Stimulated activated CD8-positive, alpha-beta memory T cell treated with anti-CD3 and anti-CD28 coated beads, Interleukin-7, amount 100 ng/mL, for 1 hour (primary cell): ENCODE data around the gene NDUFA11.
"Not testable (repeated sequence)": the region's sequence is repeated elsewhere in the genome, so short reads cannot be mapped to it uniquely, and the experiment has no call there.

Experiments used
- DNase-seq, 2 donors: peaks; one replicate each; pipeline ENCODE4 v3.0.0-alpha.2; 2020; ENCODE audit warnings: low read depth in 2 of 2

NDUFA11 gene

GRCh38 chr19:5857203-5858081 lies 46.1 kb downstream of the NDUFA11 start:
- no peak for DNase-seq

DNA sequence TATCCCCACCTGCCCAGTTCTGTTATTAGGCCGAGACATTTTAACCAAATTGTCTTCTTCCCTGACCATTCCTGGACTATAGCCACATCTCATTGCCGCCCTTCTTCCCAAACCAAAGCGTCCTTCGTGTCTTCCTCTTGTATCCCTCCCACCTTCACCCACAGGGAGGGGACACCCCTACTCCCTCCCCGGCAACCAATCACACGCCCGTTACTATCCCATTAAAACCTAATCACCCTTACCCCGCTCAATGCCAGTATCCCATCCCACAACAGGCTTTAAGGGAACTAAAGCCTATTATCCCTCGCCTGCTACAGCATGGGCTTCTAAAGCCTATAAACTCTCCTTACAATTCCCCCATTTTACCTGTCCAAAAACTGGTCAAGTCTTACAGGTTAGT lies 48.4 kb downstream of the NDUFA11 start:
- DNase-seq = not testable (repeated sequence)

- not testable (repeated sequence) for DNase-seq
Observed at GRCh38 chr19:5854121-5854520, 49.5 kb downstream of the NDUFA11 start.

- no peak for DNase-seq
Observed at GRCh38 chr19:5851302-5851701, 52.3 kb downstream of the NDUFA11 start, which contains the start of gene FUT3. Gene FUT3, minus strand, starts transcription at chr19:5851449.

GRCh38 chr19:5850743-5851293 lies 52.8 kb downstream of the NDUFA11 start:
- DNase-seq = no peak

- DNase-seq = no peak
Observed at GRCh38 chr19:5850189-5850588, 53.4 kb downstream of the NDUFA11 start.

GRCh38 chr19:5848621-5849020 lies 55.0 kb downstream of the NDUFA11 start:
- not testable (repeated sequence) for DNase-seq

DNA sequence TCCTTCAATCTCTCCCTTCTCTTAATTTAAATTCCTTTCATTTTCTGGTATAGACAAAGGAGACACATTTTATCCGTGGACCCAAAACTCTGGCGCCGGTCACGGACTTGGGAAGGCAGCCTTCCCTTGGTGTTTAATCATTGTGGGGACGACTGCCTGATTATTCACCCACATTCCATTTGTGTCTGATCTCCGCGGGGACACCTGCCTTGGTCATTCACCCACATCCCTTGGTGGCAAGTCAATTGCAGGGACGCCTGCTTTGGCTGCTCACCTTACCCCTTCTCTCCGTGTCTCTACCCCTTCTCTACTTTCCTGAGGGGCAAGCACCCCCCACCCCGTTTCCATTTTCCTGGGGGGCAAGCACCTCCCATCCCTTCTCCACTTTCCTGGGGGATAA lies 55.7 kb downstream of the NDUFA11 start:
- not testable (repeated sequence) for DNase-seq
